ENCODE results near the gene MIGA2.

Gene MIGA2

GRCh38 chr9:129080601-129081387, 44.4 kb downstream of the MIGA2 start, which contains the start of gene DOLPP1 (continued):
- no peak for TF ChIP-seq ATF2 (tag by site-specific recombination; IDR thresholded peaks at IDR 0.05; ENCODE audit: low read depth)
- TF ChIP-seq ZNF362 (tag by site-specific recombination; IDR thresholded peaks at IDR 0.05), result no peak
- TF ChIP-seq ZNF335 (tag by site-specific recombination; conservative IDR thresholded peaks at IDR 0.05), result peak; percentile 91; the same call in 1 of the 2 replicates
- no peak for TF ChIP-seq ZNF621 (tag by site-specific recombination; IDR thresholded peaks at IDR 0.05)
- TF ChIP-seq ZNF449 (tag by site-specific recombination; IDR thresholded peaks at IDR 0.05), result no peak
- TF ChIP-seq ZNF398 (tag by site-specific recombination; IDR thresholded peaks at IDR 0.05), result no peak
- TF ChIP-seq ZBTB49 (tag by site-specific recombination; IDR thresholded peaks at IDR 0.05; ENCODE audit: low read depth), result no peak
- TF ChIP-seq ZNF26 (tag by site-specific recombination; IDR thresholded peaks at IDR 0.05), result no peak
- TF ChIP-seq ZNF596 (tag by site-specific recombination; IDR thresholded peaks at IDR 0.05), result no peak
- no peak for TF ChIP-seq ZNF112 (tag by site-specific recombination; IDR thresholded peaks at IDR 0.05)
- no peak for TF ChIP-seq ZNF138 (tag by site-specific recombination; IDR thresholded peaks at IDR 0.05; ENCODE audit: borderline replicate concordance)
- peak; percentile 80 for TF ChIP-seq BCL11B (tag by site-specific recombination; IDR thresholded peaks at IDR 0.05; ENCODE audit: low read depth)
- no peak for TF ChIP-seq ZNF214 (tag by site-specific recombination; IDR thresholded peaks at IDR 0.05; ENCODE audit: borderline replicate concordance)
- TF ChIP-seq MZF1 (tag by site-specific recombination; IDR thresholded peaks at IDR 0.05; ENCODE audit: borderline replicate concordance), result no peak
- no peak for TF ChIP-seq HOXA7 (CRISPR knock-in tag; IDR thresholded peaks at IDR 0.05; ENCODE audit: borderline replicate concordance)
- no peak for TF ChIP-seq HOXD13 (CRISPR knock-in tag; IDR thresholded peaks at IDR 0.05; ENCODE audit: borderline replicate concordance)
- TF ChIP-seq ZNF623 (tag by site-specific recombination; IDR thresholded peaks at IDR 0.05), result no peak
- peak; percentile 60; the same call in 1 of the 2 replicates for TF ChIP-seq ZNF660 (tag by site-specific recombination; IDR thresholded peaks at IDR 0.05)
- no peak for TF ChIP-seq ZNF514 (tag by site-specific recombination; IDR thresholded peaks at IDR 0.05)
- TF ChIP-seq GLIS1 (tag by site-specific recombination; IDR thresholded peaks at IDR 0.05), result peak; percentile 68
- TF ChIP-seq OSR2 (tag by site-specific recombination; IDR thresholded peaks at IDR 0.05), result no peak
- TF ChIP-seq ZNF426 (tag by site-specific recombination; IDR thresholded peaks at IDR 0.05), result no peak
- TF ChIP-seq ZBTB21 (tag by site-specific recombination; IDR thresholded peaks at IDR 0.05), result no peak
- no peak for TF ChIP-seq HOXC10 (CRISPR knock-in tag; IDR thresholded peaks at IDR 0.05)
- peak; percentile 60 for TF ChIP-seq PRDM10 (tag by site-specific recombination; IDR thresholded peaks at IDR 0.05)
- peak; percentile 94 for TF ChIP-seq YY1 (tag by site-specific recombination; IDR thresholded peaks at IDR 0.05)
